ENCODE measurements around the gene GPRC5C. TPM values are rescaled to one million over a fixed set of nuclear protein-coding genes. Genes with fewer than 3 reads are reported as not detected.

The GPRC5C gene
- total RNA-seq, 1 experiment from 2014 or later: 48.8 TPM

- H3K4me3 ChIP-seq (ENCODE audit: insufficient read depth, low read depth, low read length): no peak overlapping the region
- H3K27me3 ChIP-seq (ENCODE audit: control insufficient read depth, insufficient read depth, low read length): peaks cover 16% of the 10 kb centered on the region
- DNase-seq: no peak
- H3K36me3 ChIP-seq (replicated peaks; ENCODE audit: control insufficient read depth, insufficient read depth, low read length): no peaks in the 10 kb centered on the region; the same call in 1 of the 2 replicates
Observed at GRCh38 chr17:74449306-74449705, 17.4 kb downstream of the GPRC5C start.

DNA sequence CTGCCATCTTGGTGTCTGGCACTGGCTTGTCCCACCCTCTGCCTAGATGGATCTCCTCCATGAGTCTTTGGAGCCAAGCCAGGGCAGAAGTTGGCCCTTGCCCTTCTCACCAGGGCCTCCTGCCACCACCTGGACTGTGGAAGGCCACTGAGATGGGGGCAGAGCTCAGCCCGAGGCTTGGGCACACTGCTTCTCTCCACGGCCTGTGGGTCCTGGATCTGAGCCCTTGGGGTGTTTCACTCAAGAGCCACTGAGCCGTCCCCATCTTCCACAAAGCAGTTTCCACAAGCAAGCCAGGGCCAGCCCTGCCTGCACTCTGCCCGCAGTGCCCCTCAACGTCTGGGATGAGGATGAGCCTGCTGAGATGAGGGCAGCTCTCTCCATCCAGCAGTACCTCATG, 17.9 kb downstream of the GPRC5C start:
- no peak for DNase-seq
- peaks cover 16% of the 10 kb centered on the region for H3K27me3 ChIP-seq (ENCODE audit: control insufficient read depth, insufficient read depth, low read length)
- no peaks in the 10 kb centered on the region; the same call in 1 of the 2 replicates for H3K36me3 ChIP-seq (replicated peaks; ENCODE audit: control insufficient read depth, insufficient read depth, low read length)
- no peak overlapping the region for H3K4me3 ChIP-seq (ENCODE audit: insufficient read depth, low read depth, low read length)

GRCh38 chr17:74450231-74450630, 18.3 kb downstream of the GPRC5C start:
- H3K4me3 ChIP-seq (ENCODE audit: insufficient read depth, low read depth, low read length): no peak overlapping the region
- DNase-seq: no peak
- no peaks in the 10 kb centered on the region; the same call in 1 of the 2 replicates for H3K36me3 ChIP-seq (replicated peaks; ENCODE audit: control insufficient read depth, insufficient read depth, low read length)
- peaks cover 16% of the 10 kb centered on the region for H3K27me3 ChIP-seq (ENCODE audit: control insufficient read depth, insufficient read depth, low read length)

DNA sequence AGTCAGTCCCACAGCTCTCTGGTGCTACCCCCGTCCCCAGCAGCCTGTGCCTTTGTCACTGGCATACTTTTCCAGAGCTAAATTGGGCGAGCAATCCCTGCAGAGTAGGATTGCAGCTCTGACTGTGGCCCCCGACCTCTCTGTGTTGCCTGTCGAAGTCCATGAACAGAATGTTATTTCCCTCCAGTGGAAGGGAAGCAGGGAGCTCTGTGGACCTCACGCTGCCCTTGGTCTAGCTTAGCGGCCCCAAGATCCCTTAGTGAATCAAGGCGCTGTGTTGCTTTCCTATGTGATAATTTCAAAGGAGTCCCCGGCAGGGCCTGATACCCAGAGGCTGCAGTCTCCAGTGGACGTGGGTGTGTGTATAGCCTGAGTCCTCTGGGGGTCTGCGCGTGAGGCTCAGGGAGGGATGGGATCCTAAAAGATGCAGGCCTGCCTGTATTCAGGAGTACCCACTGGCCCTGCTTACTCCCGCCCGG, 19.1 kb downstream of the GPRC5C start:
- H3K27me3 ChIP-seq (ENCODE audit: control insufficient read depth, insufficient read depth, low read length): peaks cover 17% of the 10 kb centered on the region
- DNase-seq: no peak
- no peaks in the 10 kb centered on the region; the same call in 1 of the 2 replicates for H3K36me3 ChIP-seq (replicated peaks; ENCODE audit: control insufficient read depth, insufficient read depth, low read length)
- H3K4me3 ChIP-seq (ENCODE audit: insufficient read depth, low read depth, low read length): no peak overlapping the region

- no peak overlapping the region for H3K4me3 ChIP-seq (ENCODE audit: insufficient read depth, low read depth, low read length)
- H3K36me3 ChIP-seq (replicated peaks; ENCODE audit: control insufficient read depth, insufficient read depth, low read length): no peaks in the 10 kb centered on the region; the same call in 1 of the 2 replicates
- DNase-seq: no peak
- peaks cover 18% of the 10 kb centered on the region for H3K27me3 ChIP-seq (ENCODE audit: control insufficient read depth, insufficient read depth, low read length)
Observed at GRCh38 chr17:74451557-74451956, 19.7 kb downstream of the GPRC5C start.

DNA sequence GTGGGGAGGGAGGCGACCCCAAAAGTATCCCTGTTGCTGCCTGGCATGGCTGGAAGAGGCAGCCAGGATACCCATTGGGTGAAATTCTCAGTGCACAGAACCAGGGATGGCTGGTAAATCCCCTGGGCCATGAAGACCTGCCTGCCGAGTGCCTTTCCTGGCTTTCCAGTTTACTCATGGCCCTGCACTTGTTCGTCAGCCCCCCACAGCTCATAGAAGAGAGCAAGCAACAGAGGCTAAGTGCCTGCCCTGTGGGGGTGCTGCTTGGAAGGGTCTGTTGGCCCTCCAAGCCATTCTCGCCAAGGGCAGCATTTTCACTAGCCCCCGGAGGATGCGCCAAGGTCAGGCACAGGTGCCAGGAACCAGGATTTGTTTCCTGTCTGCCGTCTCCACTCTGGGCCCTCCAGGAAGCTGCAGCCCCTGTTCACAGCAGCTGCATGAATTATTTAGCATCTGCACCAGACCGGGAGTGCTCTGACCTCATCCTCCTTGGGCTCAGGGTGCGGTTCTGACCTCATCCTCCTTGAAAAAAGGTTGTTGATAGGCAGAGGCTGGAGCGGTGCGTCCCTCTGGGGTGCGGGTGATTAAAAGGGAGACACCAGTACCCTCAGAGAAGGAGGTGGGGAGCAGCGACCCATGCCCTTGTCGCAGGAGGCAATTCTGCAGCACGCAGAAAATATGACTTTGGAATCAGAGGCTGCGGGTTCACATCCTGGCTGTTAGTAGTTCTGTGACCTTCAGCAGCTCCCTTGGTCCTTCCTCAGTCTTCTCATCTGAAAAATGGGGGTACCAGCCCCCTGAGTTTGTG, 20.3 kb downstream of the GPRC5C start:
- H3K36me3 ChIP-seq (replicated peaks; ENCODE audit: control insufficient read depth, insufficient read depth, low read length): no peaks in the 10 kb centered on the region; the same call in 1 of the 2 replicates
- H3K27me3 ChIP-seq (ENCODE audit: control insufficient read depth, insufficient read depth, low read length): peaks cover 18% of the 10 kb centered on the region
- no peak overlapping the region for H3K4me3 ChIP-seq (ENCODE audit: insufficient read depth, low read depth, low read length)
- DNase-seq: peak; percentile 67

- no peaks in the 10 kb centered on the region for H3K36me3 ChIP-seq (replicated peaks; ENCODE audit: control insufficient read depth, insufficient read depth, low read length)
- peak; percentile 78 for DNase-seq
- peak overlapping the region; percentile 45 for H3K4me3 ChIP-seq (ENCODE audit: insufficient read depth, low read depth, low read length)
- H3K27me3 ChIP-seq (ENCODE audit: control insufficient read depth, insufficient read depth, low read length): peaks cover 20% of the 10 kb centered on the region
Observed at GRCh38 chr17:74452841-74453661, 21.2 kb downstream of the GPRC5C start.

DNA sequence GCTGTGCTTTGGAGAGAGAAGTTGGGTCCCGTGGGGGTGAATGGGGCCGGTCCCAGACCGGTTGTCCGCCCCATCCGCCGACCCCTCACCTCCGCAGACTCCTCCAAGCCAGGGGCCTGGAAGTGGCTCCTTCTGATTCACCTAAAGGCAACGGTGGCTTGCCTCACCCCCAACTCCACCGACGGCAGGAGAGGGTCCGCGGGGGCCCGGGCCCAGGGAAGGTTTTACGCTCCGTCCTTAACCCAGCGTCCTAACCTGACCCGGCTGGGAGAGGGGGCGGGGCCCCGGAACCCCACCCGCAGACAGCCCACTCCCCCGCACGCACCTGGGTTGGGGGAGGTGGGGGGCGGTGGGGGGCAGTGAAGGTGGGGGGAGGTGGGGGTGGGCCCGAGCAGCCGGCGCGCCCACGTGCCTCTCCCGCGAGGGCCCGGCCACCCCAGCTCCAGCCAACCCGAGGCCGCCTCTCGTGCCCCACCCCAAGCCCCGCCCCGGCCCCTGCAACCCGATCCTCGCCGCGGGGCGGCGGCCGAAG, 21.8 kb downstream of the GPRC5C start:
- H3K36me3 ChIP-seq (replicated peaks; ENCODE audit: control insufficient read depth, insufficient read depth, low read length): no peaks in the 10 kb centered on the region
- H3K4me3 ChIP-seq (ENCODE audit: insufficient read depth, low read depth, low read length): peak overlapping the region; percentile 45
- peaks cover 22% of the 10 kb centered on the region for H3K27me3 ChIP-seq (ENCODE audit: control insufficient read depth, insufficient read depth, low read length)
- DNase-seq: peak; percentile 100

DNA sequence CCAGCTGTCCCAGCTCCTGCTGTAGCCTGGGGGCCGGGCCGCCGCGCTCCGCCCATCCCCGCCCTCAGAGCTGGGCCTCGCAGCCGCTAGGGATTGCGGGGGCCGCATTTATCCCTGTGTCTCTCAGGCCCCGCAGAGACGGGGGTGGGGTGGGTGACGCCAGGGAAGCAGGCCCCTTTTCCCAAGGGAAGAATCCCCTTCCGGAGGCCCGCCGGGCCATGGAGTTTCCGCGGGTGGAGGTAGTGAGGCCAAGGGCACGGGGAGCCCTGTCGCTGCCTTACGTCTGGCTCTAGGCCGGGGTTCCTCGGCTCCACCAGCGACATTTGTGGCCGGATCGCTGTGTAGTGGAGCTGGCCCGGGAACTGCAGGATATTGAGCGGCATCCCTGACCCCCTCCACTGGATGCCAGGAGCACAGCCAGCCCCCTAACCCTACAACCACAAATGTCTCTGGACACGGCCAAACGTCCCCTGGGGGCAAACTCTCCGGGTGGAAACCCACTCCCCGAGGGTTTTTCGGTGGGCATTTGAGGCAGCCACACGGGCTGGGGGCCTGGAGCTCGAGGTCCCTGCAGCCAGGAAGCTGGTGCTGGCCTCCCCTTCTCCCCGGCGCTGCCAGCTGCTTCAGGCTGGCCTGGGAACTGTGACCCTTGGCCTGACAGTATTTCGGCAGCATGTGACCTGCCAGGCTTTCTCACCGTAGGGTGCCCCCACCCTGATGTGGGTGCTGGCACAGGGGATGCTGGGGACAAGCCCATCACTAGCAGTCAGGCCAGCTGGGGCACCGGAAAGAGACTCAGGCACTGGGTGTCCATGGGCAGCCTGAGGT, 22.5 kb downstream of the GPRC5C start:
- peak overlapping the region; percentile 38 for H3K4me3 ChIP-seq (ENCODE audit: insufficient read depth, low read depth, low read length)
- H3K27me3 ChIP-seq (ENCODE audit: control insufficient read depth, insufficient read depth, low read length): peaks cover 22% of the 10 kb centered on the region
- DNase-seq: peak; percentile 72
- H3K36me3 ChIP-seq (replicated peaks; ENCODE audit: control insufficient read depth, insufficient read depth, low read length): no peaks in the 10 kb centered on the region

- Histone ChIP-seq H3K36me3 (replicated peaks; ENCODE audit: control insufficient read depth, insufficient read depth, low read length) (no peaks in the 10 kb centered on the region), H3K27me3 (ENCODE audit: control insufficient read depth, insufficient read depth, low read length) (peaks cover 22% of the 10 kb centered on the region), H3K4me3 (ENCODE audit: insufficient read depth, low read depth, low read length) (no peak overlapping the region)
- peak; percentile 72 for DNase-seq
Observed at GRCh38 chr17:74455025-74455545, 23.2 kb downstream of the GPRC5C start.

DNA sequence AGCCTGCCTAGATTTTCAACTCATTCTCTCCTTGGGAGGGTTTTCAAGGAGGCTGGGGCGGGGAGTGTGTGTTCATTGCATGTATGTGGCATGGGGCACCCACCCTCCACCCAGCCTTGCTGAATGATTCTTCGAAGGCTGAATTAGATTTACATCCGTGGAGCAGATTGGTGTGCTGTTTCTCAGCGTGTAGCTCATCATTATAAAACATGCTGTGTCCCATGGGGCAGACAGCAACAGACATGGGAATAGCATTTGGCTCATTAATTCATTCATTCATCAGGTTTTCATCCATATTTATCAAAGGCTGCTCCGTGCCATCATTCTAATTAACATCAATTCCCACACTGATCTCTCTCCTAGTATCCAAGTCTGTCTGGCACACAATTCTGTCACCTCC, 23.9 kb downstream of the GPRC5C start:
- DNase-seq: peak; percentile 50
- no peak overlapping the region for H3K4me3 ChIP-seq (ENCODE audit: insufficient read depth, low read depth, low read length)
- H3K27me3 ChIP-seq (ENCODE audit: control insufficient read depth, insufficient read depth, low read length): peaks cover 22% of the 10 kb centered on the region
- no peaks in the 10 kb centered on the region for H3K36me3 ChIP-seq (replicated peaks; ENCODE audit: control insufficient read depth, insufficient read depth, low read length)

- no peaks in the 10 kb centered on the region for H3K36me3 ChIP-seq (replicated peaks; ENCODE audit: control insufficient read depth, insufficient read depth, low read length)
- no peak overlapping the region for H3K4me3 ChIP-seq (ENCODE audit: insufficient read depth, low read depth, low read length)
- peaks cover 21% of the 10 kb centered on the region for H3K27me3 ChIP-seq (ENCODE audit: control insufficient read depth, insufficient read depth, low read length)
- peak; percentile 88 for DNase-seq
Observed at GRCh38 chr17:74457146-74457819, 25.4 kb downstream of the GPRC5C start.

DNA sequence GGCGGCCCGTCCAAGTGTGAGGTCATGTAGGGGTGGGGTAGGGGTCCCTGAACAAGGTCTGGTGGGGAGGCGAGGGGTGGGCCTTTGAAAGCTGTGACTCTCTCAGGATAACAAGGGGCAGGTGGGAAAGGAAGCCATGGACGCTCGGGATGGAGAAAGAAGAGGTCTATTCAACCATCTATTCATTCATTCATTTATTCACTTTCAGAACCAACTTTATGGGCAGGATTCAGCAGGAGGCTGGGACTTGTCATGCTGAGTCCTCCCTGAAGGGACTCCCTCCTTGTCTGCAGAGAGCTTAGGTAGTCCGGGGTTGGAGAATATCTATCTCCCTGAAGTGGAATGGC, 25.9 kb downstream of the GPRC5C start:
- no peak for DNase-seq
- Histone ChIP-seq H3K27me3 (ENCODE audit: control insufficient read depth, insufficient read depth, low read length) (peaks cover 15% of the 10 kb centered on the region), H3K4me3 (ENCODE audit: insufficient read depth, low read depth, low read length) (no peak overlapping the region), H3K36me3 (replicated peaks; ENCODE audit: control insufficient read depth, insufficient read depth, low read length) (no peaks in the 10 kb centered on the region)

All from H7 (cell line).